Measurements from ENCODE around the gene PCDHGA7.
"Not testable (repeated sequence)": the region's sequence is repeated elsewhere in the genome, so short reads cannot be mapped to it uniquely, and the experiment has no call there.

PCDHGA7 gene

GRCh38 chr5:141409598-141410306, 27.2 kb downstream of the PCDHGA7 start:
- Histone ChIP-seq H3K4me3 (ENCODE audit: low read depth in 1 of 2, low read length in 2 of 2) (peak overlapping the region; percentile 11 to 49), H3K9me3 (ENCODE audit: low read length) (peaks cover 82% of the 10 kb centered on the region), H3K27me3 (ENCODE audit: control insufficient read depth in 1 of 2, insufficient read depth in 2 of 2, low read length in 2 of 2) (no peaks in the 10 kb centered on the region)

GRCh38 chr5:141411575-141411974, 29.0 kb downstream of the PCDHGA7 start:
- Histone ChIP-seq H3K4me1 (ENCODE audit: insufficient read depth, low read length) (no peaks in the 10 kb centered on the region), H3K9me3 (ENCODE audit: low read length) (peaks cover 81% of the 10 kb centered on the region), H3K4me3 (ENCODE audit: low read depth in 1 of 2, low read length in 2 of 2) (peak overlapping the region in 1 of 2 donors; percentile 35), H3K9ac (ENCODE audit: low read length) (no peak overlapping the region), H3K27ac (ENCODE audit: low read depth, low read length) (no peak overlapping the region), H3K36me3 (ENCODE audit: insufficient read depth, low read length) (no peaks in the 10 kb centered on the region), H3K27me3 (ENCODE audit: control insufficient read depth in 1 of 2, insufficient read depth in 2 of 2, low read length in 2 of 2) (no peaks in the 10 kb centered on the region)

More at GRCh38 chr5:141409598-141410306, 27.2 kb downstream of the PCDHGA7 start:
- no peak overlapping the region for H3K9ac ChIP-seq (ENCODE audit: low read length)
- no peaks in the 10 kb centered on the region for H3K36me3 ChIP-seq (ENCODE audit: insufficient read depth, low read length)
- H3K4me1 ChIP-seq (ENCODE audit: insufficient read depth, low read length): no peaks in the 10 kb centered on the region
- no peak overlapping the region for H3K27ac ChIP-seq (ENCODE audit: low read depth, low read length)

- Histone ChIP-seq H3K9me3 (ENCODE audit: low read length) (peaks cover 73% of the 10 kb centered on the region), H3K27me3 (ENCODE audit: control insufficient read depth in 1 of 2, insufficient read depth in 2 of 2, low read length in 2 of 2) (no peaks in the 10 kb centered on the region), H3K36me3 (ENCODE audit: insufficient read depth, low read length) (no peaks in the 10 kb centered on the region), H3K4me3 (ENCODE audit: low read depth in 1 of 2, low read length in 2 of 2) (peak within 1 kb of the TSS in 1 of 2 donors; percentile 51), H3K9ac (ENCODE audit: low read length) (no peak within 1 kb of the TSS), H3K27ac (ENCODE audit: low read depth, low read length) (no peak within 1 kb of the TSS), H3K4me1 (ENCODE audit: insufficient read depth, low read length) (no peaks in the 10 kb centered on the region)
These were observed 30.5 kb downstream of the PCDHGA7 start, which contains the start of gene PCDHGA10 for GRCh38 chr5:141412854-141413539. PCDHGA10 (plus strand) TSS chr5:141412987; CDS start chr5:141413176, 189 bp downstream.

GRCh38 chr5:141413540-141414069, 31.1 kb downstream of the PCDHGA7 start:
- H3K9ac ChIP-seq (ENCODE audit: low read length): no peak overlapping the region

GRCh38 chr5:141414548-141415274, 32.2 kb downstream of the PCDHGA7 start:
- H3K36me3 ChIP-seq (ENCODE audit: insufficient read depth, low read length); H3K27me3 ChIP-seq (ENCODE audit: control insufficient read depth in 1 of 2, insufficient read depth in 2 of 2, low read length in 2 of 2): not testable (repeated sequence)
- H3K9me3 ChIP-seq (ENCODE audit: low read length): peaks cover 73% of the 10 kb centered on the region

More at GRCh38 chr5:141413540-141414069, 31.1 kb downstream of the PCDHGA7 start:
- Histone ChIP-seq H3K27me3 (ENCODE audit: control insufficient read depth in 1 of 2, insufficient read depth in 2 of 2, low read length in 2 of 2) (no peaks in the 10 kb centered on the region), H3K36me3 (ENCODE audit: insufficient read depth, low read length) (no peaks in the 10 kb centered on the region), H3K4me1 (ENCODE audit: insufficient read depth, low read length) (no peaks in the 10 kb centered on the region), H3K4me3 (ENCODE audit: low read depth in 1 of 2, low read length in 2 of 2) (peak overlapping the region in 1 of 2 donors; percentile 51), H3K27ac (ENCODE audit: low read depth, low read length) (no peak overlapping the region), H3K9me3 (ENCODE audit: low read length) (peaks cover 73% of the 10 kb centered on the region)

GRCh38 chr5:141415275-141415618, 32.7 kb downstream of the PCDHGA7 start:
- H3K4me3 ChIP-seq (ENCODE audit: low read depth in 1 of 2, low read length in 2 of 2); H3K27ac ChIP-seq (ENCODE audit: low read depth, low read length); H3K36me3 ChIP-seq (ENCODE audit: insufficient read depth, low read length); H3K4me1 ChIP-seq (ENCODE audit: insufficient read depth, low read length); H3K9ac ChIP-seq (ENCODE audit: low read length); H3K27me3 ChIP-seq (ENCODE audit: control insufficient read depth in 1 of 2, insufficient read depth in 2 of 2, low read length in 2 of 2): not testable (repeated sequence)
- H3K9me3 ChIP-seq (ENCODE audit: low read length): peaks cover 73% of the 10 kb centered on the region

More at GRCh38 chr5:141414548-141415274, 32.2 kb downstream of the PCDHGA7 start:
- not testable (repeated sequence) for H3K9ac ChIP-seq (ENCODE audit: low read length); H3K4me3 ChIP-seq (ENCODE audit: low read depth in 1 of 2, low read length in 2 of 2); H3K27ac ChIP-seq (ENCODE audit: low read depth, low read length); H3K4me1 ChIP-seq (ENCODE audit: insufficient read depth, low read length)

DNA sequence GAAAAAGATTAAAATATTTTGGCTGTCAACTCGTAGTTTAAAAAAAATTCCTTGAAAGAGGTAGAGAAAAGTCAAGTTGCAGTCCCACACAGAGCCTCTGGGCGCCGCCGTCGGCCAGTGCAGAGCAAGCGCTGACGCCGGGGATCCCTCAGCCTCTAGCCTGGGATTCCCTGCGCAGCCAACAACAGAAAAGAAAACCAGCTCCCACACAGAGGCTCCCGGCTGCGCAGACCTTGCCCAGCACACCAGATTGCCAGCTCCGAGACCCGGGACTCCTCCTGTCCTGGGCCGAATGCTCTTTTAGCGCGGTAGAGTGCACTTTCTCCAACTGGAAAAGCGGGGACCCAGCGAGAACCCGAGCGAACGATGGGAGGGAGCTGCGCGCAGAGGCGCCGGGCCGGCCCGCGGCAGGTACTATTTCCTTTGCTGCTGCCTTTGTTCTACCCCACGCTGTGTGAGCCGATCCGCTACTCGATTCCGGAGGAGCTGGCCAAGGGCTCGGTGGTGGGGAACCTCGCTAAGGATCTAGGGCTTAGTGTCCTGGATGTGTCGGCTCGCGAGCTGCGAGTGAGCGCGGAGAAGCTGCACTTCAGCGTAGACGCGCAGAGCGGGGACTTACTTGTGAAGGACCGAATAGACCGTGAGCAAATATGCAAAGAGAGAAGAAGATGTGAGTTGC, 35.1 kb downstream of the PCDHGA7 start, which contains the start of gene PCDHGB7:
TSS of gene PCDHGB7 (plus strand) at position 184 of the 679 bp plus-strand sequence. CDS start at position 367, 183 bp downstream.
- H3K4me3 ChIP-seq (ENCODE audit: low read depth in 1 of 2, low read length in 2 of 2): peak within 1 kb of the TSS; percentile 39 to 47
- H3K9me3 ChIP-seq (ENCODE audit: low read length): peaks cover 74% of the 10 kb centered on the region
- not testable (repeated sequence) for H3K4me1 ChIP-seq (ENCODE audit: insufficient read depth, low read length); H3K9ac ChIP-seq (ENCODE audit: low read length); H3K27ac ChIP-seq (ENCODE audit: low read depth, low read length); H3K27me3 ChIP-seq (ENCODE audit: control insufficient read depth in 1 of 2, insufficient read depth in 2 of 2, low read length in 2 of 2); H3K36me3 ChIP-seq (ENCODE audit: insufficient read depth, low read length)

- Histone ChIP-seq H3K27me3 (ENCODE audit: control insufficient read depth in 1 of 2, insufficient read depth in 2 of 2, low read length in 2 of 2) (no peaks in the 10 kb centered on the region), H3K9me3 (ENCODE audit: low read length) (peaks cover 69% of the 10 kb centered on the region), H3K9ac (ENCODE audit: low read length) (no peak overlapping the region), H3K27ac (ENCODE audit: low read depth, low read length) (no peak overlapping the region), H3K4me1 (ENCODE audit: insufficient read depth, low read length) (no peaks in the 10 kb centered on the region), H3K4me3 (ENCODE audit: low read depth in 1 of 2, low read length in 2 of 2) (peak overlapping the region in 1 of 2 donors; percentile 39), H3K36me3 (ENCODE audit: insufficient read depth, low read length) (no peaks in the 10 kb centered on the region)
These were observed 36.7 kb downstream of the PCDHGA7 start for GRCh38 chr5:141419074-141419880.

DNA sequence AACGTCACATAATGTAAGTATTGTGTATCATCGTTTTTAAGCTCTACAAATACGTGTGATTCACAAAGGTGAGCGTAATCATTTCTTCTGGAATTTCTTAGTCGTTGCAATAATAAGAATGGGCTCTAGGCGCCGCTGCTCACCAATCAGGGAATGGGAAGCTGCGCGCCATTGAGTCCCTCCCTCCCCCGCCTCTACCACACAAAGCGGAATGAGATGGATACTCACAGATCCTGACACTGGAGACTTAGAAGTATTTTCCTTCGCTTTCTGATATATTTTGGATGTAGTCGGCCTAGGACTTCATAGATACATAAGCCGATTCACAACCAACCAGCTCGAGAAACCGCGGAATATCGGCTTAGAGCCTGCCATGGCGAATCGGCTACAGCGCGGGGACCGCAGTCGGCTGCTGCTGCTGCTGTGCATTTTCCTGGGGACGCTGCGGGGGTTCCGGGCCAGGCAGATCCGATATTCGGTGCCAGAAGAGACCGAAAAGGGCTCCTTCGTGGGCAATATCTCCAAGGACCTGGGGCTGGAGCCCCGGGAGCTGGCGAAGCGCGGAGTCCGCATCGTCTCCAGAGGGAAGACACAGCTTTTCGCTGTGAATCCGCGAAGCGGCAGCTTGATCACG, 38.4 kb downstream of the PCDHGA7 start, which contains the start of gene PCDHGA11:
TSS of gene PCDHGA11 (plus strand) at position 197 of the 634 bp plus-strand sequence. CDS start at position 374, 177 bp downstream.
- Histone ChIP-seq H3K27ac (ENCODE audit: low read depth, low read length) (no peak within 1 kb of the TSS), H3K4me1 (ENCODE audit: insufficient read depth, low read length) (no peaks in the 10 kb centered on the region), H3K4me3 (ENCODE audit: low read depth in 1 of 2, low read length in 2 of 2) (peak within 1 kb of the TSS in 1 of 2 donors; percentile 51), H3K36me3 (ENCODE audit: insufficient read depth, low read length) (no peaks in the 10 kb centered on the region), H3K9ac (ENCODE audit: low read length) (no peak within 1 kb of the TSS), H3K27me3 (ENCODE audit: control insufficient read depth in 1 of 2, insufficient read depth in 2 of 2, low read length in 2 of 2) (no peaks in the 10 kb centered on the region), H3K9me3 (ENCODE audit: low read length) (peaks cover 73% of the 10 kb centered on the region)

DNA sequence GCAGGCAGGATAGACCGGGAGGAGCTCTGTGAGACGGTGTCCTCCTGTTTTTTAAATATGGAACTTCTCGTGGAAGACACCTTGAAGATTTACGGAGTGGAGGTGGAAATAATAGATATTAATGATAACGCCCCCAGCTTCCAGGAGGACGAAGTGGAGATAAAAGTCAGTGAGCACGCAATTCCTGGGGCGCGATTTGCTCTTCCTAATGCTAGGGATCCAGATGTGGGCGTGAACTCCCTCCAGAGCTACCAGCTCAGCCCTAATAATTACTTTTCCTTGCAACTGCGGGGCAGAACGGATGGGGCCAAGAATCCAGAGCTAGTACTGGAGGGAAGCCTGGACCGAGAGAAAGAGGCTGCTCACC, 38.9 kb downstream of the PCDHGA7 start:
- Histone ChIP-seq H3K27ac (ENCODE audit: low read depth, low read length) (no peak overlapping the region), H3K27me3 (ENCODE audit: control insufficient read depth in 1 of 2, insufficient read depth in 2 of 2, low read length in 2 of 2) (no peaks in the 10 kb centered on the region), H3K4me1 (ENCODE audit: insufficient read depth, low read length) (no peaks in the 10 kb centered on the region), H3K9ac (ENCODE audit: low read length) (no peak overlapping the region), H3K36me3 (ENCODE audit: insufficient read depth, low read length) (no peaks in the 10 kb centered on the region), H3K4me3 (ENCODE audit: low read depth in 1 of 2, low read length in 2 of 2) (peak overlapping the region in 1 of 2 donors; percentile 51), H3K9me3 (ENCODE audit: low read length) (peaks cover 74% of the 10 kb centered on the region)

Data from muscle layer of colon (tissue), 2 donors.